MG63 (cell line): ENCODE data around the gene NCKAP5. TPM values are rescaled to one million over a fixed set of nuclear protein-coding genes. Genes with fewer than 3 reads are reported as not detected.
A peak's percentile ranks its signal among the peaks of the same experiment; 100 is the strongest.
"Not testable (repeated sequence)": the region's sequence is repeated elsewhere in the genome, so short reads cannot be mapped to it uniquely, and the experiment has no call there.

ENCODE experiments used
- DNase-seq: peaks from one replicate; pipeline ENCODE4 v3.0.0-alpha.2; 2020
- H3K27me3 ChIP-seq: fragments of 250-450 bp; sonication (Bioruptor Pico); 2 replicates; pipeline ENCODE4 v1.5.1; 2020; ENCODE audit warnings: mild to moderate bottlenecking, moderate library complexity
- H3K36me3 ChIP-seq: fragments of 250-450 bp; sonication (Bioruptor Pico); 2 replicates; pipeline ENCODE4 v1.5.1; 2020; ENCODE audit warnings: mild to moderate bottlenecking, moderate library complexity
- H3K4me3 ChIP-seq: fragments of 250-450 bp; sonication (Bioruptor Pico); 2 replicates; pipeline ENCODE4 v1.5.1; 2020; ENCODE audit warnings: mild to moderate bottlenecking, moderate library complexity
- H3K9me3 ChIP-seq: fragments of 250-450 bp; sonication (Bioruptor Pico); 2 replicates; pipeline ENCODE4 v1.5.1; 2020; ENCODE audit warnings: mild to moderate bottlenecking, moderate library complexity
- total RNA-seq: library from RNA; depleted of rRNA; stranded (reverse); fragments of >200 nt; shearing (Covaris generic); gene quantifications from 2 replicates; pipeline ENCODE4 v1.2.3, GENCODE V29; 2014; ENCODE audit warnings: low replicate concordance

NCKAP5 gene
- total RNA-seq, 1 experiment from 2014 or later, result not detected

DNA sequence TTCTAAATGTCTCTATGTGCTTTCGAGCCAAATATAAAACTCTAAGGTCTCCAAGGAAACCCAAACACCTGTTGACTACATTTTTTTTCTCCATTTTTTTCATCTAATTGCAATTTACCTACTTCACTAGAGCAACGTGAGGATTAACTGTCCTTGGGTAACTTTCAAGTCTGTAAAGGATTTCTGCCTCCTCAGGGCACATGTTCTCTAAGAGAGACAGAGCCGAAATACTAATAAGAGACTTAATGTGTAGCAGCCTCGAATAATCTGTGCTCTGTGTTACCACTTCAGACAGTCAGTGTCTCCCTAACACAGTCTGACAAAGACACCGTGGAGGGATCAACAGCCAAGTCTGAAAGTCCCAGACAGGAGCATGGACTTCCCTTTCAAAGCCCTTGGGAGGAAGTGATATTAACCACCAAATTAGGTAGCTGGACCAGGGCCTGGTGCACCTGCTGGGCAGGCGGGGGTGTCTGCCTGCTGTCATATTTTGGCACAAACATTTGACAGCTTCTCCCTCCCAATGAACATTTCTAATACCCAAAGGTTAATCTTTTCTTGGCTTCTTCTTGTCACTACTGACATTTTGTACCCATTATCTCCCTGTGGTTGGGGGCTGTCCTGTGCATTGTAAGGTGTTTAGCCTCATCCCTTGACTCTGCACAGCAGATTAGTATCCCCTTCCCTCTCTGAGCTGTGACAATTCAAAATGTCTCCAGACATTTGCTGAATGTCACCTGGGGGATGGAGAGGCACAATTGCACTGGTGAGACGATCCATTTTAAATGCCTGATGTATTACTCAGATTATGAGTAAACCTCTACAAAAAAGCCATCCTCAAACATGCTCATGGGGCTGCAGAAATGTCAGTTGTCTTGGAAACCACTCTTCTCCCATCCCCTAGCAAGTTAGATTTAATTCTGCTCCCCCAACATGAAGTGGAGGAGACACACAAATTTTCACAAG lies 852.6 kb downstream of the NCKAP5 start:
- Histone ChIP-seq H3K4me3 (no peak overlapping the region), H3K36me3 (no peaks in the 10 kb centered on the region), H3K27me3 (no peaks in the 10 kb centered on the region), H3K9me3 (no peaks in the 10 kb centered on the region)
- DNase-seq, result no peak

DNA sequence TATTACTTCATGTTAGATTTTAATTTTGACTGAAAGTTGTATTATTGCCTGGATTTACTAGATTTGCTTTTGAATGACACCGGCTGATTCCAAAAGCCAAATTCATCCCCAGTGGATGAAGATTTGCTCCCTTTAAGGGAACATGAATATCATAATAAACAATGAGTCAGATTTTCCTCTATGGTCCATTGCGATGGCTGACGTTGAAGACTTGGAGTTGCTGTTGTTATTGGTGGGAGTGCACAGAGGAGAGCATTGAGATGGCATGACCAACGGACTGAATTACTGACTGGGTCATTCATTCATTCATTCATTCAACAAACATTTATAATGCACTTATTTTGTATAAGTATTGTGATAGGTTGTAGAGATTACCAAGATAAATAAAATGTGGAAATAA lies 864.9 kb downstream of the NCKAP5 start:
- no peaks in the 10 kb centered on the region for H3K36me3 ChIP-seq
- H3K4me3 ChIP-seq, result no peak overlapping the region
- no peaks in the 10 kb centered on the region for H3K27me3 ChIP-seq
- no peaks in the 10 kb centered on the region for H3K9me3 ChIP-seq
- DNase-seq, result no peak

DNA sequence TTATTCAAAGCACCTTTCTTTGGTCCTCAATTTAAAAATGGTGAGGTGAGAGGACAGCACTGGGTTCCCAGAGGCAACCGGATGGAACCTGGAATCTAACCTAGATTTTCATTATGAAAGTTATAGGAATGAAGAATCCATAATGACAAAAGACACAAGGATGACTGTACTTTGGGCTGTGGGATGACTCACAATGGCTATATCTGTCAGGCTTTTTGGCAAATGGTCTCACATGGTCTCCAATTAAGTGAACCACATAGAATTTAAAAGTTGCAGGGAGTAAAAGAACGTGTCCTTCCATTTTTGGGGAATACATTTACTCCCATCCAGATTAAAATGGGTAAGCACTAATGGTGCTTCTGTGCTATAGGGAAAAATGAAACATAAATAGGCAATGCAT lies 866.5 kb downstream of the NCKAP5 start:
- Histone ChIP-seq H3K9me3 (no peaks in the 10 kb centered on the region), H3K4me3 (no peak overlapping the region), H3K27me3 (no peaks in the 10 kb centered on the region), H3K36me3 (no peaks in the 10 kb centered on the region)
- DNase-seq, result no peak

DNA sequence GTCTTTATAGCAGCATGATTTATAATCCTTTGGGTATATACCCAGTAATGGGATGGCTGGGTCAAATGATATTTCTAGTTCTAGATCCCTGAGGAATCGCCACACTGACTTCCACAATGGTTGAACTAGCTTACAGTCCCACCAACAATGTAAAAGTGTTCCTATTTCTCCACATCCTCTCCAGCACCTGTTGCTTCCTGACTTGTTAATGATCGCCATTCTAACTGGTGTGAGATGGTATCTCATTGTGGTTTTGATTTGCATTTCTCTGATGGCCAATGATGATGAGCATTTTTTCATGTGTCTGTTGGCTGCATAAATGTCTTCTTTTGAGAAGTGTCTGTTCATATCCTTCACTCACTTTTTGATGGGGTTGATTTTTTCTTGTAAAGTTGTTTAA lies 868.5 kb downstream of the NCKAP5 start:
- H3K36me3 ChIP-seq, result not testable (repeated sequence)

DNA sequence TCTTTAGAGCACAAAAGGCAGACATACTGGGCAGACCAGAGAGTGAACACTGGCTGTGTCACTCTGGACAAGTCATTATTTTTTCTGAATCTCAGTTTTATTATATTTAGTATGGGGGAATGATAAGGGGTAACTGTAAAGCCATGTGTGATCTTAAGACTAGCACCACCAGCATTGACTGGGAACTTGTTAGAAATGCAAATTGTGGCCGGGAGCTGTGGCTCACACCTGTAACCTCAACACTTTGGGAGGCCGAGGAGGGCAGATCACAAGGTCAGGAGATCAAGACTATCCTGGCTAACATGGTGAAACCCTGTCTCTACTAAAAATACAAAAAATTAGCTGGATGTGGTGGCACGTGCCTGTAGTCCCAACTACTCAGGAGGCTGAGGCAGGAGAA lies 869.9 kb downstream of the NCKAP5 start:
- H3K4me3 ChIP-seq, DNase-seq, H3K9me3 ChIP-seq, H3K27me3 ChIP-seq, H3K36me3 ChIP-seq: not testable (repeated sequence)

More for the DNA sequence above, 868.5 kb downstream of the NCKAP5 start:
- H3K4me3 ChIP-seq, H3K9me3 ChIP-seq, H3K27me3 ChIP-seq, DNase-seq: not testable (repeated sequence)

DNA sequence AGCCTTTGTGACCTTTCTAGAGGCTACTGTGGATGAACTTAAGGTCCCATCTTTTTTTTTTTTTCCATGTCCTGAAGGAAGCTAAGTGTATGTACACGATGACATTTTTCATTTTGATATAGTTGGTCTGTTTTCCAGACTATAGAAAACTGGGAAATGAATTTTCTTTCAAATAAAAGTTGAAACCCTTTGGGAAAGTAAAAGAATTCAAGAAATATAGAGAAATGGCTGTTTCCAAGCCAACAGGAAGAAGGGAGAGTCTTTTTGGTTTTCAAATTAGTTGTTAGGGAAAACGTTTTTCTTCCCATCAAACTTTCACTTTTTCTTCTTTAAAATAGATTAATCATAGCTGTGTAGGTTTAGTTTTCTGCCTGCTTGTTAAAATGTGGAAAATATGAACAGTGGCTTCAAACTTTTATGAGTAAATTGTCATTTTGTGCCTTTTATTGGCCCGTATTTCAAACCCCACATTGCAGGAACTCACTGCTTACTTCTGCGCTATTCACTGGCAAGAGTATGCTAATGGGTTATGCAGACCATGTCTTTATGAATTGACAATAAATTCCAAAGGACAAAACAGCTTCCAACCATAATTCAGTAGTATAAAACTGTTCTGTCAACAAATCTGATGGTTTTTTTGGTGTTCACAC lies 870.6 kb downstream of the NCKAP5 start:
- no peak overlapping the region for H3K4me3 ChIP-seq
- no peak for DNase-seq

DNA sequence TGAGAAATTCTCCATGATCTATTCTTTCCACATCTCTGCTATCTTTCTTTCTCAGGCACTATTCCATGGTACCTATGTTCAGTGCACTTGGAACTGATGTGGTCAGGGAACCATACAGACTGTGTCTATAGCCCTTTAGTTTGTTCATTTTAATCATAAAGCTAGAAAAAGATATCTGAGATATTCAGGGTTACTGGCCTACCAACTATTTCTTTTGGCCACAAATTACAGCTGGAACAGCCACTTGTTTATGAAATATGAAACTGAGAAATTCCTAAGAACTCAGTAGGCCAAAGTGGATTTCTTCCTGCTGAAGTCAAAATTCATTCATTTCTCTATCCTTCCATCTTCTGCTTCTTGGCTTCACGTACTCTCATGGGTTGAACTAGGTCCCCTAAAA lies 875.4 kb downstream of the NCKAP5 start:
- Histone ChIP-seq H3K27me3 (no peaks in the 10 kb centered on the region), H3K4me3 (no peak overlapping the region), H3K9me3 (no peaks in the 10 kb centered on the region), H3K36me3 (no peaks in the 10 kb centered on the region)
- DNase-seq, result no peak

More for the DNA sequence above, 870.6 kb downstream of the NCKAP5 start:
- no peaks in the 10 kb centered on the region for H3K9me3 ChIP-seq
- H3K36me3 ChIP-seq, result no peaks in the 10 kb centered on the region
- no peaks in the 10 kb centered on the region for H3K27me3 ChIP-seq

DNA sequence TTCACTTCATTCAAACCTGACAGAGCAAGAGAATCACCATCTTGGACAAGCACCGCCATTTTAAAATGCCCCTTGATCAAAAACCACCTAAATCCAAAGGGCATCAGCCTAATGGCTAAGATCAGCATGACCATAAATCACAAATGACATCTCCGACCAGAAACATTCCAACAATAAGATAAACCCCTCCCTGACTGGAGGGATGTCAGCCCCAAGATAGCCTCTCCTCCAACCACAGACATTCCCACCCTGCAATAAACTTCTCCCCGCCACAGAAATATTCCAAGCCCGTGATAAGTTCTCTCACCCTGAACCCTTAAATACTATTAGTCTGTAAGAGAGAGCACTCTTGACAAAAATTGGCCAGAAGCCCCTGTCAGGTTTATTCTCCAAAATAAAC lies 876.7 kb downstream of the NCKAP5 start:
- DNase-seq, result no peak

DNA sequence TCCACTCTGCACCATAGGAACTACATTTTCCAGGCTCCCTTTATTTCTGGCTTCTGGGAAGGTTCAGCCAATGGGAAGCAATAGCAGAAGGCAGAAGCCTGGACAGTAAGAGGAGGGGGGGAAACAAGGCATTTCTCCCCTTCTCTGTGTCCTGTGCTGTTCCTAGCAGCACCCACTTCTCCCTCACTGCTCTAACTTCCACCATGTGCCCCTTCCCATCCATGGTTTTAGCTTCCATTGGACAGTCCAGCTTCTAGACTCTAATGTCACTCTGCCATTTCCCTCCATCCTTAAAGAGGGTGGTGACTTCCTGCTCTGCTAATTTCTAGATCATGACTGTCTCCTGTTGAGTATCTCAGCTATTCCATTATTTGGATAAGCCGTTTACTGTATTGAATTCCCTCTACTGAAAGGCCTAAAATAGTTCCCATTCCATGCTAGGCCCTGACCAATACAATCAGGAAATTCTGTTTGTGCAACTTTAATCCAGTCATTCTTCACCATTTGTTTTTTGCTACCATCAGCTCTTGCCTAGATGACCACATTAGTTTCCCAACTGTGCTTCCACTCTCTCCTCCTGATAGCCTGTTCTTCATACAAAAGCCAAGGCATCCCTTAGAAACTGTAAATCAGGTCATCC lies 877.5 kb downstream of the NCKAP5 start:
- DNase-seq, result no peak
- Histone ChIP-seq H3K9me3 (no peaks in the 10 kb centered on the region), H3K27me3 (no peaks in the 10 kb centered on the region; the same call in 1 of the 2 replicates), H3K36me3 (no peaks in the 10 kb centered on the region), H3K4me3 (no peak overlapping the region)

More for the DNA sequence above, 876.7 kb downstream of the NCKAP5 start:
- Histone ChIP-seq H3K36me3 (no peaks in the 10 kb centered on the region), H3K27me3 (no peaks in the 10 kb centered on the region), H3K4me3 (no peak overlapping the region), H3K9me3 (no peaks in the 10 kb centered on the region)

DNA sequence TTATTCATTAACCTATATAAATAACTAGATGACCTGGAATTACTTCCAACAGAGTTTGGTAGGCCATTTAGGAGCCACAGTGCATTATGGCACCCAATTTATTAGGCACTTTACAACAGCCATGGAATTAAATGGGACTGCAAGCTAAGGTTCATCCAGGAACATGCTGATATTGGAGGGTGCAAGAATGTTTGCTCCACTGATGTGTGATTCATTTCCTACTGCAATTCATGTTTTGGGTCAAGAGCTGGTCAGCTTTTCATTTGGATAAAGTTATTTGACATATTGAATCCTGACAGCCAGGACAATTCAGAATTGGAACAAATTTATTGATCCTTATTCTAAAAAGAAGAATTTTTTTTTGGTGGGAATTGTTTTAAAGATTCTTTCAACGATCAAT lies 886.5 kb downstream of the NCKAP5 start:
- no peaks in the 10 kb centered on the region for H3K36me3 ChIP-seq
- no peak overlapping the region for H3K4me3 ChIP-seq
- no peak for DNase-seq
- no peaks in the 10 kb centered on the region for H3K9me3 ChIP-seq
- H3K27me3 ChIP-seq, result no peaks in the 10 kb centered on the region; the same call in 1 of the 2 replicates

DNA sequence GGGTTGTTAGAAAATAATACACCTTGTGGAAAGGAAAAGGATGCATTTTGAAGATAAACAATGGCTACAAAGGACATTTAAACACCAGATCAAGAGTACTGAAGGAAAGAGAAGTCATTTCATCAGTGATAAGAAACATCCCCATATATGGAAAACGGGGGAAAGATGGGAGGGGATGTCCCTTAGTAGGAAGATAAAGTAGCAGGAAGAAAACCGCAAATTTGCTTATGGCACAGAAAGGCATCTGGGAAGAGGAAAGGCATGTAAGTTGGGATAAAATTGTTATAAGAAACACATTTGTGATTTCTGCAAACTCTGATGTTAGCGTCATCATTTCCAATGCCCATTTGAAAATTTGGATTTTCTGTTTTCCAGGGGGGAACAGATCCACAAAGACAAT lies 887.7 kb downstream of the NCKAP5 start:
- Histone ChIP-seq H3K27me3 (no peaks in the 10 kb centered on the region), H3K36me3 (no peaks in the 10 kb centered on the region), H3K9me3 (no peaks in the 10 kb centered on the region), H3K4me3 (no peak overlapping the region)
- DNase-seq, result no peak

DNA sequence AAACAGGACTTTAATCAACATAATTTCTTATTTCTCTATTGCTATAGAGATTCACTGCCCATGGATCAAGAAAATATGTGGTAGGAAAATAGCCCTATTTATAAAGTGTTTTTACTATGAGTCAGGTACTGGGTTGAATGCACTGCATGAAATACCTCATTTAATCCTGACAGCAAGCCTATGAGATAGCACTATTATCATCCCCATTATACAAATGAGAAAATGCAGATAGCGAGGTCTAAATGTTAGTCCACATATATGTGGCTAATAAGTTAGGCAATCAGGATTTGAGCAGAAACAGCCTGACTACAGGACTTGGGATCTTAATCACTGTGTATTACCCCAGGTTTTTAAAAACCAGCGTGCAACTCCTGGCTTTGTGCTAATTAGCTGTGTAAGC lies 889.8 kb downstream of the NCKAP5 start:
- H3K36me3 ChIP-seq, result no peaks in the 10 kb centered on the region
- DNase-seq, result no peak
- H3K9me3 ChIP-seq, result no peaks in the 10 kb centered on the region
- H3K27me3 ChIP-seq, result no peaks in the 10 kb centered on the region
- H3K4me3 ChIP-seq, result no peak overlapping the region

DNA sequence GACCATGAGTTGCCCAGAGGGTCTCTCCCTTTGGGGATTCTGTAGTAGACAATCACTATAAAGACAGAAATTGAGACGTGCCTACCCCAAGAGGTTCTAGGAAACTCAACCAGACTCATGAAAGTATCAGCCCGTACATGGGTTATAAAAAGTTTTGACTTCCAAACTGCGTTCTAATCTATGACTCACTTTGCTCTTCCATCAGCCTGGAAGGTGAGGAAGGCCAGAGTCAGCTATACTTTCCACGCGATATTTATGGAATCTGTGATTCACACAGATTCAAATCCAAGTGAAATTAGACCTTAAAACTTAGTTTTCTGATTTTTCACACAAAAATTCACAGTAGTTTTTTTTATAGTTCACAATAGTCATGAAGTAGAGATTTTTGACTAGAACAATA lies 890.6 kb downstream of the NCKAP5 start:
- DNase-seq, result no peak
- no peaks in the 10 kb centered on the region for H3K9me3 ChIP-seq
- no peaks in the 10 kb centered on the region for H3K36me3 ChIP-seq
- no peak overlapping the region for H3K4me3 ChIP-seq
- H3K27me3 ChIP-seq, result no peaks in the 10 kb centered on the region

DNA sequence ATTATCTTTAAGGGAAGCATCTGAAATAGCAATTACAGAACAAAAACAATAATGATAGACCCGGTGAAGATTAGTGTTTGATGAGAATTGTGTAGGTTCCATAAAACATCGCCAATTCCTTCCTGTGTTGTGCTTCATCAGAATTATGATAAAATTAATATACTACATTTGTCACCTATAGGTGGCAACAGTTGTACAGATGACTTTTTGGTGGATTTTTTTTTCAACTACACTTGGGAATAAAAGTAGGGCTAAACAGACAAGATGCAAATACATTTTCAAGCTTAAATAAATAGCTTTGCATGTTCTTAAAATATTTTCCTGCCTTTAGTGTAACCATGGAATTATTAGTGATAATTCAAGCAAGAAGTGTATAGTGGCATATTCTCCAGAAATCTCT lies 891.3 kb downstream of the NCKAP5 start:
- Histone ChIP-seq H3K9me3 (no peaks in the 10 kb centered on the region), H3K27me3 (no peaks in the 10 kb centered on the region), H3K4me3 (no peak overlapping the region), H3K36me3 (no peaks in the 10 kb centered on the region)
- DNase-seq, result no peak

DNA sequence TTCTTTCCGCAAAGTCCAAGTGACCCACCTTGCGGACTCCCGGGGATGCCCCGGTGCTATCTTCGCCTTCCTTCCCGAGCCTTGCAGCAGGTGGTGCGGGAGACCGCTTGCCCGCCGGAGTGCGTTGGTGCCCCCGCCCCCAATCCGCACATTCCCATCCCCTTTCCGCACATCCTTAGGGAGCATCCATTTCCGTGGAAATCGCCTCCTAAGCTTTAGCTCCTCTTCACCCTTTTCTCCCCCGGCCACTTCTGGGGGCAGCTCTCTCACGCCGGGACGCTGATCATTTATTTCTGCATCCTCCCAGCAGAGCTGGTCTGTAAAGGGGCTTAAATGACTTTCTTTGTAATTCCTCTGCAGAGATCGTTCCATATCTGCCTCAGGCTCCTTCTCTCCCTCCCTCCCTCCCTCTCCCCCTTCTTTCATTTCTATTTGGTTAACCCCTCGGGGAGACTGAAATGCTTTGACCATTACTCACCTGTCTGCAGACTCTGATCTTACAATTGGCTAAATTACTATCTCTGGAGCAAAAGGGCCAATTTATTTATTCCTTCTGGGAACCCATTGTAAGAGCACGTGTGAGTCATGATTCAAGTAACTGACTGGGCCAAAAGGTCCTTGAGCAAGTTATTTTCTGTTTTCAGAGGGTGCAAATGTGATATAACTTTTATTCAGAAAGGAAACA lies 897.0 kb downstream of the NCKAP5 start:
- Histone ChIP-seq H3K27me3 (peaks cover 19% of the 10 kb centered on the region), H3K9me3 (no peaks in the 10 kb centered on the region), H3K36me3 (no peaks in the 10 kb centered on the region), H3K4me3 (no peak overlapping the region)
- peak; percentile 35 for DNase-seq

DNA sequence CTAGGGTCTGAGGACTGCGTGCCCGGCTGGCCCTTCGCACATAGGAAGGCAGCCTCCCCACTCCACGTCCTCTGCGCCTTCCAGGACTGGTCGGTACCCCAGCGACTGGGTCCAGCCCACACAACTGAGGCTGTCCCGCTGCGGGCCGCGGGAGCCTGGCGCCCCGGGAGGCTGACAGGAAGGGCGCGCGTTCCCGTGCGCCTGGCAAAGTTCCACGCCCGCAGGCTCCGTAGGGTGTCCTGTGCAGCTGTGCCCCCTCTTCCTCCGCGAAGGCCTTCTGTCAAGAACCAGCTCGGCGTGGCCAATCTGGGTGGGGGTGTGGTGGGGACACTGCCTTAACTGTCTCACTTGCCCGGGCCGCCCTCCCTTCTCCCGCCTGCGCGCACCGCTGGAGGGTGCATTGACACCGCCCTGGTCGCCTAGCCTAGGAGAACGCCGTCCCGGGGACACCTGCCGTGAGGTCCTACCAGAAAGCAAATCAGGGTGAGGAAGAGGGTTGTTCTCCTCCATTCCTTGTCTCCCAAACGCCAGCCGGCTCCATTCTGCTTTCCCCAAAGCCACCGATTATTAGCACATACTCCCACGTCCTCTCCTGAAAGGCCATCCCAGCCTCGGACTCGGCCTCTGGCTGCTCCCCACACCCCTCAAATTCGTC lies 897.6 kb downstream of the NCKAP5 start:
- no peaks in the 10 kb centered on the region for H3K36me3 ChIP-seq
- peaks cover 19% of the 10 kb centered on the region for H3K27me3 ChIP-seq
- DNase-seq, result no peak
- no peaks in the 10 kb centered on the region for H3K9me3 ChIP-seq
- H3K4me3 ChIP-seq, result no peak overlapping the region
